NCI-H2029 (cell line): Measurements from ENCODE around the gene XCR1.
A peak's percentile ranks its signal among the peaks of the same experiment; 100 is the strongest.
"Not testable (repeated sequence)": the region's sequence is repeated elsewhere in the genome, so short reads cannot be mapped to it uniquely, and the experiment has no call there.

Experiments
- DNase-seq: peaks from one replicate; lab custom pipeline; 2025; lab: John Stamatoyannopoulos, UW

The XCR1 gene

GRCh38 chr3:46027021-46027705, at the start of gene XCR1:
Gene XCR1 (minus strand): TSS chr3:46027483. CDS start chr3:46021947, 5,536 bp downstream.
- DNase-seq: no peak

- no peak for DNase-seq
Measured at GRCh38 chr3:46076606-46077005, 49.3 kb upstream of the XCR1 start.

GRCh38 chr3:46075816-46076215, 48.5 kb upstream of the XCR1 start:
- DNase-seq: no peak

GRCh38 chr3:46071222-46071858, 44.1 kb upstream of the XCR1 start:
- DNase-seq: no peak

- DNase-seq: no peak
Measured at GRCh38 chr3:46070595-46071093, 43.4 kb upstream of the XCR1 start.

GRCh38 chr3:46068501-46068900, 41.2 kb upstream of the XCR1 start:
- no peak for DNase-seq

- no peak for DNase-seq
Measured at GRCh38 chr3:46067401-46067800, 40.1 kb upstream of the XCR1 start.

GRCh38 chr3:46065750-46066256, 38.5 kb upstream of the XCR1 start:
- DNase-seq: no peak

- DNase-seq: peak; percentile 96
Measured at GRCh38 chr3:46065294-46065705, 38.0 kb upstream of the XCR1 start.

GRCh38 chr3:46062679-46063078, 35.4 kb upstream of the XCR1 start:
- no peak for DNase-seq

GRCh38 chr3:46061887-46062286, 34.6 kb upstream of the XCR1 start:
- no peak for DNase-seq

- no peak for DNase-seq
Measured at GRCh38 chr3:46061108-46061720, 33.9 kb upstream of the XCR1 start.

GRCh38 chr3:46060551-46060950, 33.3 kb upstream of the XCR1 start:
- DNase-seq: no peak

GRCh38 chr3:46059432-46059831, 32.1 kb upstream of the XCR1 start:
- DNase-seq: no peak

- DNase-seq: no peak
Measured at GRCh38 chr3:46058981-46059380, 31.7 kb upstream of the XCR1 start.

- DNase-seq: no peak
Measured at GRCh38 chr3:46057716-46058115, 30.4 kb upstream of the XCR1 start.

- DNase-seq: no peak
Measured at GRCh38 chr3:46056686-46057085, 29.4 kb upstream of the XCR1 start.

GRCh38 chr3:46053761-46054515, 26.7 kb upstream of the XCR1 start:
- not testable (repeated sequence) for DNase-seq

GRCh38 chr3:46053265-46053664, 26.0 kb upstream of the XCR1 start:
- DNase-seq: not testable (repeated sequence)

GRCh38 chr3:46052531-46052930, 25.2 kb upstream of the XCR1 start:
- no peak for DNase-seq

- DNase-seq: no peak
Measured at GRCh38 chr3:46049093-46049492, 21.8 kb upstream of the XCR1 start.

- DNase-seq: not testable (repeated sequence)
Measured at GRCh38 chr3:46046231-46046630, 18.9 kb upstream of the XCR1 start.
